ENCODE measurements around the gene BLVRA.
"Not testable (repeated sequence)": the region's sequence is repeated elsewhere in the genome, so short reads cannot be mapped to it uniquely, and the experiment has no call there.

GRCh38 chr7:43734575-43735332 lies 23.7 kb upstream of the BLVRA start:
- TF ChIP-seq, protein P1, sequence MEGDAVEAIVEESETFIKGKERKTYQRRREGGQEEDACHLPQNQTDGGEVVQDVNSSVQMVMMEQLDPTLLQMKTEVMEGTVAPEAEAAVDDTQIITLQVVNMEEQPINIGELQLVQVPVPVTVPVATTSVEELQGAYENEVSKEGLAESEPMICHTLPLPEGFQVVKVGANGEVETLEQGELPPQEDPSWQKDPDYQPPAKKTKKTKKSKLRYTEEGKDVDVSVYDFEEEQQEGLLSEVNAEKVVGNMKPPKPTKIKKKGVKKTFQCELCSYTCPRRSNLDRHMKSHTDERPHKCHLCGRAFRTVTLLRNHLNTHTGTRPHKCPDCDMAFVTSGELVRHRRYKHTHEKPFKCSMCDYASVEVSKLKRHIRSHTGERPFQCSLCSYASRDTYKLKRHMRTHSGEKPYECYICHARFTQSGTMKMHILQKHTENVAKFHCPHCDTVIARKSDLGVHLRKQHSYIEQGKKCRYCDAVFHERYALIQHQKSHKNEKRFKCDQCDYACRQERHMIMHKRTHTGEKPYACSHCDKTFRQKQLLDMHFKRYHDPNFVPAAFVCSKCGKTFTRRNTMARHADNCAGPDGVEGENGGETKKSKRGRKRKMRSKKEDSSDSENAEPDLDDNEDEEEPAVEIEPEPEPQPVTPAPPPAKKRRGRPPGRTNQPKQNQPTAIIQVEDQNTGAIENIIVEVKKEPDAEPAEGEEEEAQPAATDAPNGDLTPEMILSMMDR (conservative IDR thresholded peaks at IDR 0.05), result not testable (repeated sequence)
- not testable (repeated sequence) for TF ChIP-seq EZH2 (IDR thresholded peaks at IDR 0.05; ENCODE audit: low read depth)
